ENCODE results near the gene ARHGAP24.

DNA sequence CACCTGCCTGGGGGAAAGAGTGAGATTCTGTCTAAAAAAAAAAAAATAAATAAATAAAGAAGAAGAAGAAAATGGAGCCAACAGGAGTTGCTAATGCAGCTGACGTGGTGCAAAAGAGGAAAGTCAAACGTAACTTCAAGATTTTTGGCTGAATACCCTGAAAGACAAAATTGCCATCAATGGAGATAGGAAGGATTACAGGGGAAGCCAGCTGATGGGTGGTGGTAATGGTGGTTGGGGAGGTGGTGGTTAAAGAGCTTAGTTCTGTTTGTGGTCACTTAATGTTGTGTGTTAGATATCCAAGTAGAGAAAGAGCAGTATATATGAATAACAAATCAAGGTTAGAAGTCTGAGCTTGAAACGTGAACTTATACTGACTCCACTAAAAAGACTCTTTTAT is 225.4 kb downstream of the ARHGAP24 start:
- no peak for TF ChIP-seq POLR2AphosphoS5 (IDR thresholded peaks at IDR 0.05; ENCODE audit: low read depth, low read length)
- TF ChIP-seq CTCF (IDR thresholded peaks at IDR 0.05) = no peak
- no peak for TF ChIP-seq SIN3A (IDR thresholded peaks at IDR 0.05; ENCODE audit: borderline replicate concordance, insufficient read depth, low read depth, low read length)
- TF ChIP-seq, protein P1, sequence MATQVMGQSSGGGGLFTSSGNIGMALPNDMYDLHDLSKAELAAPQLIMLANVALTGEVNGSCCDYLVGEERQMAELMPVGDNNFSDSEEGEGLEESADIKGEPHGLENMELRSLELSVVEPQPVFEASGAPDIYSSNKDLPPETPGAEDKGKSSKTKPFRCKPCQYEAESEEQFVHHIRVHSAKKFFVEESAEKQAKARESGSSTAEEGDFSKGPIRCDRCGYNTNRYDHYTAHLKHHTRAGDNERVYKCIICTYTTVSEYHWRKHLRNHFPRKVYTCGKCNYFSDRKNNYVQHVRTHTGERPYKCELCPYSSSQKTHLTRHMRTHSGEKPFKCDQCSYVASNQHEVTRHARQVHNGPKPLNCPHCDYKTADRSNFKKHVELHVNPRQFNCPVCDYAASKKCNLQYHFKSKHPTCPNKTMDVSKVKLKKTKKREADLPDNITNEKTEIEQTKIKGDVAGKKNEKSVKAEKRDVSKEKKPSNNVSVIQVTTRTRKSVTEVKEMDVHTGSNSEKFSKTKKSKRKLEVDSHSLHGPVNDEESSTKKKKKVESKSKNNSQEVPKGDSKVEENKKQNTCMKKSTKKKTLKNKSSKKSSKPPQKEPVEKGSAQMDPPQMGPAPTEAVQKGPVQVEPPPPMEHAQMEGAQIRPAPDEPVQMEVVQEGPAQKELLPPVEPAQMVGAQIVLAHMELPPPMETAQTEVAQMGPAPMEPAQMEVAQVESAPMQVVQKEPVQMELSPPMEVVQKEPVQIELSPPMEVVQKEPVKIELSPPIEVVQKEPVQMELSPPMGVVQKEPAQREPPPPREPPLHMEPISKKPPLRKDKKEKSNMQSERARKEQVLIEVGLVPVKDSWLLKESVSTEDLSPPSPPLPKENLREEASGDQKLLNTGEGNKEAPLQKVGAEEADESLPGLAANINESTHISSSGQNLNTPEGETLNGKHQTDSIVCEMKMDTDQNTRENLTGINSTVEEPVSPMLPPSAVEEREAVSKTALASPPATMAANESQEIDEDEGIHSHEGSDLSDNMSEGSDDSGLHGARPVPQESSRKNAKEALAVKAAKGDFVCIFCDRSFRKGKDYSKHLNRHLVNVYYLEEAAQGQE (IDR thresholded peaks at IDR 0.05; ENCODE audit: insufficient read depth in 1 of 2, low read depth in 2 of 2, low read length in 1 of 2) = no peak
